H1 (cell line): Measurements from ENCODE around the gene GPR176. TPM values are rescaled to one million over a fixed set of nuclear protein-coding genes. Genes with fewer than 3 reads are reported as not detected.

ENCODE experiments used
- ATF3 ChIP-seq: IDR thresholded peaks from 2 replicates; pipeline ENCODE4 v1.6.1; 2011; ENCODE audit warnings: low read depth, mild to moderate bottlenecking, low read length; ENCODE audit not compliant: insufficient read depth
- CEBPB ChIP-seq: IDR thresholded peaks from 2 replicates; pipeline ENCODE4 v1.6.1; 2012; ENCODE audit warnings: low read depth, low read length
- CTCF ChIP-seq, 3 experiments: IDR thresholded peaks; 1 replicate in 2 of 3; 2 replicates in 1 of 3; pipeline versions ENCODE4 v1.5.1 to v1.6.1; 2011; ENCODE audit warnings: low read length in 3 of 3, mild to moderate bottlenecking in 3 of 3, inconsistent platforms in 2 of 3, low read depth in 1 of 3, moderate library complexity in 1 of 3; ENCODE audit not compliant: insufficient read depth in 1 of 3; ENCODE audit errors: control extremely low read depth in 1 of 3
- NRF1 ChIP-seq: IDR thresholded peaks from 2 replicates; pipeline ENCODE4 v1.6.1; 2011; ENCODE audit warnings: mild to moderate bottlenecking, low read depth, low read length, improper control_type of control experiment
- RXRA ChIP-seq: IDR thresholded peaks from 2 replicates; pipeline ENCODE4 v1.6.1; 2011; ENCODE audit warnings: low read depth, mild to moderate bottlenecking, low read length, moderate library complexity; ENCODE audit not compliant: insufficient read depth
- TAF7 ChIP-seq: optimal IDR thresholded peaks from 2 replicates; pipeline ENCODE3; 2011; ENCODE audit warnings: low read depth, mild to moderate bottlenecking, inconsistent platforms, low read length, moderate library complexity, borderline replicate concordance
- polyA plus RNA-seq, 7 experiments: library from polyadenylated mRNA; depleted of rRNA in 3 of 7; stranded (reverse) in 5 of 7; unstranded in 2 of 7; fragments of >200 nt in 5 of 7; fragments of 200-250 nt in 2 of 7; gene quantifications; 1 replicate in 5 of 7; 2 replicates in 1 of 7; 4 replicates in 1 of 7; pipeline versions ENCODE4 v1.2.1 to v1.2.3, GENCODE V29; 2011 to 2013; ENCODE audit warnings: missing spikeins in 2 of 7, mixed read lengths in 2 of 7
- total RNA-seq: library from RNA; stranded (reverse); fragmentation: NEBNext Ultra II Directional; extraction: Animal tissue kit (Norgen Biotek cat#: 25700); gene quantifications from 2 replicates; pipeline ENCODE4 v1.2.1, GENCODE V29; 2021

Gene GPR176
- total and polyA plus RNA-seq, 2 of the 8 experiments (the other 6 are each of a cell fraction or from before 2014, with no cell fraction given): 190 to 281 TPM

- TF ChIP-seq CTCF (IDR thresholded peaks at IDR 0.05; ENCODE audit: control extremely low read depth in 1 of 3, insufficient read depth in 1 of 3, low read depth in 1 of 3, low read length in 3 of 3) (no peak), CEBPB (no peak), NRF1 (no peak), ATF3 (no peak), RXRA (no peak), TAF7 (no peak)
These were observed 102.2 kb downstream of the GPR176 start (continued) for GRCh38 chr15:39817892-39818291.
